GM12878 (cell line): ENCODE results near the gene BRINP3. TPM values are rescaled to one million over a fixed set of nuclear protein-coding genes. Genes with fewer than 3 reads are reported as not detected.

Experiments used
- ATAC-seq: fragments of 200-7000 bp; cut with Tn5 transposase; 3 replicates; pipeline ENCODE4 v1.9.1; 2020; ENCODE audit warnings: mild to moderate bottlenecking, moderate library complexity
- BruUV-seq: library from RNA; stranded (reverse); fragments of 400-500 nt; replicated peaks from 2 replicates; lab custom pipeline; 2021; lab: Mats Ljungman, UMichigan
- CTCF ChIA-PET: fragments of 300-600 bp; sonication (Branson Sonifier 250); formaldehyde crosslinking; extraction: SDS; loops from one replicate; lab custom pipeline; 2021; ENCODE audit warnings: inconsistent platforms; lab: Yijun Ruan, JAX
- POLR2A ChIA-PET: fragments of 350-600 bp; formaldehyde crosslinking; extraction: SDS; loops from one replicate; lab custom pipeline; 2021; ENCODE audit warnings: inconsistent platforms; lab: Charles Lee
- RAD21 ChIA-PET: fragments of 300-600 bp; sonication (Branson Sonifier 250); formaldehyde crosslinking; loops from one replicate; lab custom pipeline; 2023; ENCODE audit warnings: antibody characterized with exemption; ENCODE audit not compliant: unreplicated experiment; lab: Charles Lee
- SMC1A ChIA-PET: fragments of 300-600 bp; sonication (Branson Sonifier 250); formaldehyde crosslinking; loops from one replicate; lab custom pipeline; 2023; ENCODE audit not compliant: unreplicated experiment, uncharacterized antibody; lab: Charles Lee
- DNase-seq: peaks from one replicate; pipeline ENCODE4 v3.0.0-alpha.2; 2011; ENCODE audit warnings: low read depth, low spot score
- FAIRE-seq: peaks from 3 replicates; lab custom pipeline; 2011; peaks lifted over from hg19 to GRCh38; lab: Jason Lieb, UNC
- H2AFZ ChIP-seq: 2 replicates; pipeline ENCODE4 v1.6.0; 2011; ENCODE audit warnings: low read depth, low read length, control low read depth; ENCODE audit not compliant: control insufficient read depth
- H3K27ac ChIP-seq: 2 replicates; pipeline ENCODE4 v1.5.1; 2011; ENCODE audit warnings: control low read depth; ENCODE audit not compliant: control insufficient read depth, insufficient read depth
- H3K27me3 ChIP-seq, 2 experiments: replicated peaks in 1 of 2; 2 replicates each; pipeline versions ENCODE4 v1.6.0 to v1.6.1; 2011; ENCODE audit warnings: low read length in 1 of 2; ENCODE audit not compliant: control insufficient read depth in 2 of 2, insufficient read depth in 2 of 2
- H3K36me3 ChIP-seq, 2 experiments: 2 replicates each; pipeline ENCODE4 v1.5.1; 2011; ENCODE audit warnings: low read length in 1 of 2; ENCODE audit not compliant: control insufficient read depth in 2 of 2, insufficient read depth in 2 of 2
- H3K4me1 ChIP-seq: 2 replicates; pipeline ENCODE4 v1.6.1; 2011; ENCODE audit warnings: mild to moderate bottlenecking, low read length, moderate library complexity, mixed read lengths; ENCODE audit not compliant: control insufficient read depth, insufficient read depth
- H3K4me2 ChIP-seq: 2 replicates; pipeline ENCODE4 v1.6.0; 2011; ENCODE audit warnings: control low read depth; ENCODE audit not compliant: control insufficient read depth, insufficient read depth
- H3K4me3 ChIP-seq: fragments of 200-600 bp; sonication (generic); 2 replicates; pipeline ENCODE4 v1.5.1; 2016
- H3K79me2 ChIP-seq: 2 replicates; pipeline ENCODE4 v1.6.0; 2011; ENCODE audit warnings: low read length; ENCODE audit not compliant: control insufficient read depth, insufficient read depth
- H3K9ac ChIP-seq: 2 replicates; pipeline ENCODE4 v1.8.0; 2011; ENCODE audit warnings: low read length, control low read depth, mixed read lengths; ENCODE audit not compliant: control insufficient read depth, insufficient read depth
- H3K9me3 ChIP-seq: replicated peaks from 3 replicates; pipeline ENCODE4 v1.5.1; 2011; ENCODE audit warnings: mild to moderate bottlenecking, low read length; ENCODE audit not compliant: control insufficient read depth, insufficient read depth
- H4K20me1 ChIP-seq: 2 replicates; pipeline ENCODE4 v1.6.0; 2011; ENCODE audit not compliant: control insufficient read depth, insufficient read depth
- CREB1 ChIP-seq: IDR thresholded peaks from 2 replicates; pipeline ENCODE4 v1.6.1; 2012; ENCODE audit warnings: low read depth, mild to moderate bottlenecking, inconsistent platforms
- FOS ChIP-seq: IDR thresholded peaks from 3 replicates; pipeline ENCODE4 v1.6.1; 2011; ENCODE audit warnings: borderline replicate concordance; ENCODE audit not compliant: insufficient read length; ENCODE audit errors: extremely low read depth
- GABPA ChIP-seq: IDR thresholded peaks from 2 replicates; pipeline ENCODE4 v1.6.1; 2014; ENCODE audit warnings: antibody characterized with exemption, low read depth, mild to moderate bottlenecking, inconsistent platforms
- KDM1A ChIP-seq: fragments of 200-600 bp; sonication (generic); IDR thresholded peaks from 2 replicates; pipeline ENCODE4 v1.6.1; 2016; ENCODE audit warnings: borderline replicate concordance
- MEF2B ChIP-seq: fragments of 450-650 bp; IDR thresholded peaks from 2 replicates; pipeline ENCODE4 v1.6.1; 2018; ENCODE audit warnings: mild to moderate bottlenecking, moderate library complexity; ENCODE audit not compliant: partially characterized antibody, poor library complexity, severe bottlenecking
- NBN ChIP-seq: fragments of 450-650 bp; IDR thresholded peaks from 2 replicates; pipeline ENCODE4 v1.6.1; 2016
- NR2F1 ChIP-seq: fragments of 450-650 bp; conservative IDR thresholded peaks from 2 replicates; pipeline ENCODE4 v1.6.1; 2017; ENCODE audit warnings: mild to moderate bottlenecking
- POLR2A ChIP-seq: IDR thresholded peaks from 2 replicates; pipeline ENCODE4 v1.6.1; 2011; ENCODE audit warnings: low read depth, mild to moderate bottlenecking, low read length
- RB1 ChIP-seq: fragments of 450-650 bp; formaldehyde crosslinking; IDR thresholded peaks from 2 replicates; pipeline ENCODE4 v1.6.1; 2017; ENCODE audit warnings: mild to moderate bottlenecking, borderline replicate concordance
- SIN3A ChIP-seq: IDR thresholded peaks from 2 replicates; pipeline ENCODE4 v1.6.1; 2012; ENCODE audit warnings: low read depth, low read length, improper control_type of control experiment
- SMAD5 ChIP-seq: IDR thresholded peaks from 2 replicates; pipeline ENCODE4 v1.6.1; 2016; ENCODE audit warnings: antibody characterized with exemption, low read depth
- ZNF207 ChIP-seq: fragments of 450-650 bp; IDR thresholded peaks from 2 replicates; pipeline ENCODE4 v1.6.1; 2014; ENCODE audit warnings: antibody characterized with exemption, mild to moderate bottlenecking, borderline replicate concordance
- ZNF24 ChIP-seq: fragments of 450-650 bp; IDR thresholded peaks from 2 replicates; pipeline ENCODE4 v1.6.1; 2017; ENCODE audit warnings: antibody characterized with exemption, mild to moderate bottlenecking
- ZNF384 ChIP-seq: IDR thresholded peaks from 2 replicates; pipeline ENCODE4 v1.6.1; 2012; ENCODE audit warnings: low read depth, mild to moderate bottlenecking, low read length, improper control_type of control experiment, borderline replicate concordance
- WGBS: methylation state at CpG from one replicate; pipeline ENCODE4 v1.1.6; 2016; ENCODE audit warnings: low lambda C conversion rate; ENCODE audit not compliant: insufficient replicate concordance, insufficient coverage; ENCODE audit errors: missing lambda C conversion rate; 5-methylcytosine and 5-hydroxymethylcytosine counted together
- in situ Hi-C: fragments of 300-500 bp; cut with MboI; formaldehyde crosslinking; loops from 9 replicates; pipeline ENCODE4 v1.14.3; 2018; ENCODE audit warnings: mixed read lengths
- intact Hi-C: fragments of 100-400 bp; cut with micrococcal nuclease; formaldehyde crosslinking; loops from one replicate; pipeline ENCODE4 v1.14.2; 2022; ENCODE audit not compliant: unreplicated experiment
- polyA plus RNA-seq, 11 experiments: library from polyadenylated mRNA; depleted of rRNA in 4 of 11; unstranded in 6 of 11; stranded (reverse) in 5 of 11; fragments of >200 nt; fragmentation: Nextera tagmentation in 4 of 11; fragmentation: Illumina TruSeq in 1 of 11; extraction: Ambion mirVana in 4 of 11; extraction: Trizol in 1 of 11; gene quantifications; 1 replicate in 1 of 11; 2 replicates in 10 of 11; pipeline versions ENCODE4 v1.2.1 to v1.2.3, GENCODE V29; 2011 to 2016; ENCODE audit warnings: inconsistent platforms in 2 of 11, missing spikeins in 2 of 11, low read depth in 1 of 11
- total RNA-seq, 4 experiments: library from RNA; depleted of rRNA in 3 of 4; stranded (reverse); fragments of >200 nt in 3 of 4; fragmentation: Illumina TruSeq in 1 of 4; extraction: Trizol in 1 of 4; gene quantifications; 2 replicates each; pipeline versions ENCODE4 v1.2.1 to v1.2.3, GENCODE V29; 2013 to 2021
- TF ChIP-seq, protein P1 (sequence below): fragments of 450-650 bp; IDR thresholded peaks from 2 replicates; pipeline ENCODE4 v1.6.1; 2016; ENCODE audit warnings: mild to moderate bottlenecking
- TF ChIP-seq, protein P2 (sequence below): IDR thresholded peaks from 2 replicates; pipeline ENCODE4 v1.6.1; 2012; ENCODE audit warnings: low read length, inconsistent platforms

Gene BRINP3
- total and polyA plus RNA-seq, 10 of the 15 experiments (the other 5 are each of a cell fraction or from before 2014, with no cell fraction given) = under 0.01 TPM; not detected in 9

DNA sequence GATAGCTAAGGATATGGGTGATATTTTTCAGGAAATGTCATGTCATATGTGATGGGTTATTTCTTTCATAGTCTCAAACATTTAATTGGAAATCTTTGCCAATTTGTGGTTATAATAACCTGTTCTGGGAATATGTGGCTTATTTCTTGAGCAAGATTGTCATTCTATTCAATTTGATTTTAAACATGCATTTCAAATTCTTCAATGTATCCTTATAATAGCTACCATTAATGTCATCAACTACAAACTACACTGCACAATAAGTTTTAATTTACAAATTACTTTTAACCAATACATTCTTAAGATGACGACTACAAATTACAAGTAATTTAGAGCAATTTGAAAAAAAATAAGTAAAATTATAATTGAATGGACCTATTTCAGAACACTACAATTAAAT is 164.9 kb downstream of the BRINP3 start:
- no peak for ATAC-seq
- intact Hi-C loops (no loop called here), in situ Hi-C loops (no loop called here)
- no TSS peak for BruUV-seq
- ChIA-PET CTCF (interaction anchor here (1.3 to 1.5 kb wide), 2 partner anchors 8 to 18 kb away, joined by 3 read pairs; no protein-coding TSS in a partner anchor), RAD21 (no interaction called here), POLR2A (no interaction called here), SMC1A (no interaction called here)
- H3K27me3 ChIP-seq = no peaks in the 10 kb centered on the region
- H3K4me2 ChIP-seq = no peak overlapping the region
- no peaks in the 10 kb centered on the region for H3K4me1 ChIP-seq
- no peaks in the 10 kb centered on the region for H3K79me2 ChIP-seq
- no peak overlapping the region for H3K4me3 ChIP-seq
- no peak overlapping the region for H3K9ac ChIP-seq
- 0% methylated on average over 1 of the region's 1 CpG for WGBS
- no peak overlapping the region for H3K27ac ChIP-seq
- FAIRE-seq = no peak
- H4K20me1 ChIP-seq = no peaks in the 10 kb centered on the region
- no peaks in the 10 kb centered on the region for H3K9me3 ChIP-seq
- no peaks in the 10 kb centered on the region for H3K36me3 ChIP-seq
- no peak for DNase-seq
- H2AFZ ChIP-seq = no peak overlapping the region
- no peak for TF ChIP-seq CREB1
- TF ChIP-seq, all 136 proteins: peak for 0

DNA sequence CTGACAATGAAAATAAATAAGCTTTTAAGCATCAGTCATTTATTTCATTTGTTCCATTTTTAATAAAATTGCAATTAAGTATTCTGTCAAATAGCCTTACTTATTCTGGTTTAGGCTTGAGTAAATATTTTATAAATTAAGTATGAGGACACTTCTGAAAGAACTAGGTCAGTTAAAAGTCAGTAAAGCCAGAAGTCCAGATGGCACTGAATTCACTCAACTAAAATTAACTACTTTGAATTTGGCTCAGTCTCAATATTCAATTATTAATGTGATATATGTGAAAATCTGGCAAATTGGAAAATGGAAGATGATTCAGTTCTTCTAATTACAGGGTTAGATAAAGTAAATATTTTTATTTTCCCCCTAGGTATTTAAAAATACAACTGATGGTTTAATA is 174.2 kb downstream of the BRINP3 start:
- Histone ChIP-seq H3K4me3 (no peak overlapping the region), H3K27ac (no peak overlapping the region), H3K27me3 (no peaks in the 10 kb centered on the region), H3K79me2 (no peaks in the 10 kb centered on the region), H3K36me3 (no peaks in the 10 kb centered on the region), H2AFZ (no peak overlapping the region), H3K4me2 (no peak overlapping the region), H4K20me1 (no peaks in the 10 kb centered on the region), H3K9ac (no peak overlapping the region), H3K9me3 (no peaks in the 10 kb centered on the region), H3K4me1 (no peaks in the 10 kb centered on the region)
- no peak for FAIRE-seq
- intact Hi-C loops (no loop called here), in situ Hi-C loops (no loop called here)
- ChIA-PET POLR2A (no interaction called here), SMC1A (no interaction called here), RAD21 (no interaction called here), CTCF (no interaction called here)
- BruUV-seq = no TSS peak
- no peak for DNase-seq
- TF ChIP-seq KDM1A = no peak
- no peak for TF ChIP-seq ZNF207
- no peak for TF ChIP-seq POLR2A
- no peak for TF ChIP-seq ZNF384
- no peak for TF ChIP-seq SIN3A
- TF ChIP-seq CREB1 = no peak
- TF ChIP-seq, protein P1, sequence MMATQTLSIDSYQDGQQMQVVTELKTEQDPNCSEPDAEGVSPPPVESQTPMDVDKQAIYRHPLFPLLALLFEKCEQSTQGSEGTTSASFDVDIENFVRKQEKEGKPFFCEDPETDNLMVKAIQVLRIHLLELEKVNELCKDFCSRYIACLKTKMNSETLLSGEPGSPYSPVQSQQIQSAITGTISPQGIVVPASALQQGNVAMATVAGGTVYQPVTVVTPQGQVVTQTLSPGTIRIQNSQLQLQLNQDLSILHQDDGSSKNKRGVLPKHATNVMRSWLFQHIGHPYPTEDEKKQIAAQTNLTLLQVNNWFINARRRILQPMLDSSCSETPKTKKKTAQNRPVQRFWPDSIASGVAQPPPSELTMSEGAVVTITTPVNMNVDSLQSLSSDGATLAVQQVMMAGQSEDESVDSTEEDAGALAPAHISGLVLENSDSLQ = no peak
- no peak for TF ChIP-seq MEF2B
- TF ChIP-seq FOS = no peak
- TF ChIP-seq GABPA = no peak
- no peak for TF ChIP-seq RB1
- no peak for TF ChIP-seq NR2F1
- no peak for TF ChIP-seq NBN
- no peak for TF ChIP-seq ZNF24
- TF ChIP-seq, protein P2, sequence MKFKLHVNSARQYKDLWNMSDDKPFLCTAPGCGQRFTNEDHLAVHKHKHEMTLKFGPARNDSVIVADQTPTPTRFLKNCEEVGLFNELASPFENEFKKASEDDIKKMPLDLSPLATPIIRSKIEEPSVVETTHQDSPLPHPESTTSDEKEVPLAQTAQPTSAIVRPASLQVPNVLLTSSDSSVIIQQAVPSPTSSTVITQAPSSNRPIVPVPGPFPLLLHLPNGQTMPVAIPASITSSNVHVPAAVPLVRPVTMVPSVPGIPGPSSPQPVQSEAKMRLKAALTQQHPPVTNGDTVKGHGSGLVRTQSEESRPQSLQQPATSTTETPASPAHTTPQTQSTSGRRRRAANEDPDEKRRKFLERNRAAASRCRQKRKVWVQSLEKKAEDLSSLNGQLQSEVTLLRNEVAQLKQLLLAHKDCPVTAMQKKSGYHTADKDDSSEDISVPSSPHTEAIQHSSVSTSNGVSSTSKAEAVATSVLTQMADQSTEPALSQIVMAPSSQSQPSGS = no peak
- no peak for TF ChIP-seq SMAD5
- no peak for ATAC-seq
